SK-N-SH (cell line): ENCODE data around the gene PELI3. TPM values are rescaled to one million over a fixed set of nuclear protein-coding genes. Genes with fewer than 3 reads are reported as not detected.

Experiments
- CTCF ChIA-PET: fragments of 300-600, 350-600 bp; formaldehyde crosslinking; extraction: SDS; loops from one replicate; lab custom pipeline; 2021; lab: Yijun Ruan, JAX
- POLR2A ChIA-PET: fragments of 350-600 bp; sonication (Branson Sonifier 250); formaldehyde crosslinking; extraction: SDS; loops from one replicate; lab custom pipeline; 2020; ENCODE audit warnings: antibody characterized with exemption, inconsistent platforms; lab: Yijun Ruan, JAX
- DNase-seq: peaks from one replicate; pipeline ENCODE4 v3.0.0; 2012
- H2AFZ ChIP-seq: fragments of 200-600 bp; sonication (generic); 2 replicates; pipeline ENCODE4 v1.8.1; 2016; ENCODE audit warnings: antibody characterized with exemption, mild to moderate bottlenecking, low read depth
- H3F3A ChIP-seq: fragments of 200-600 bp; sonication (generic); replicated peaks from 2 replicates; pipeline ENCODE3; 2016; ENCODE audit warnings: antibody characterized with exemption, mild to moderate bottlenecking; ENCODE audit not compliant: insufficient read depth
- H3K27ac ChIP-seq, 2 experiments: fragments of 200-500 bp in 1 of 2; fragments of 200-600 bp in 1 of 2; sonication (Bioruptor generic) in 1 of 2; sonication (generic), shearing (Covaris generic) in 1 of 2; 2 replicates each; pipeline versions ENCODE4 v1.5.1 to v1.6.1; 2014 to 2016; ENCODE audit warnings: low read depth in 2 of 2, inconsistent platforms in 1 of 2, low read length in 1 of 2, mild to moderate bottlenecking in 1 of 2, mixed read lengths in 1 of 2
- H3K27me3 ChIP-seq: fragments of 200-600 bp; sonication (generic), shearing (Covaris generic); 2 replicates; pipeline ENCODE4 v1.6.1; 2016; ENCODE audit warnings: mixed run types; ENCODE audit not compliant: insufficient read depth
- H3K36me3 ChIP-seq, 2 experiments: fragments of 200-500 bp in 1 of 2; fragments of 200-600 bp in 1 of 2; sonication (Bioruptor generic) in 1 of 2; sonication (generic) in 1 of 2; replicated peaks in 1 of 2; 2 replicates each; pipeline versions ENCODE3 to v1.5.1; 2014 to 2016; ENCODE audit warnings: low read length in 1 of 2, mild to moderate bottlenecking in 1 of 2; ENCODE audit not compliant: insufficient read depth in 2 of 2, control insufficient read depth in 1 of 2
- H3K4me1 ChIP-seq, 2 experiments: fragments of 200-500 bp in 1 of 2; fragments of 200-600 bp in 1 of 2; sonication (Bioruptor generic) in 1 of 2; sonication (generic), shearing (Covaris generic) in 1 of 2; 2 replicates each; pipeline versions ENCODE4 v1.5.1 to v1.6.1; 2014 to 2016; ENCODE audit warnings: low read depth in 1 of 2, low read length in 1 of 2, mixed run types in 1 of 2; ENCODE audit not compliant: insufficient read depth in 2 of 2, control insufficient read depth in 1 of 2
- H3K4me2 ChIP-seq: fragments of 200-600 bp; sonication (generic), shearing (Covaris generic); 2 replicates; pipeline ENCODE4 v1.6.1; 2017; ENCODE audit warnings: mixed run types
- H3K4me3 ChIP-seq, 2 experiments: fragments of 200-500 bp in 1 of 2; fragments of 200-600 bp in 1 of 2; sonication (Bioruptor generic) in 1 of 2; sonication (generic), shearing (Covaris generic) in 1 of 2; 2 replicates each; pipeline versions ENCODE4 v1.5.1 to v1.8.1; 2014 to 2016; ENCODE audit warnings: low read depth in 2 of 2, inconsistent platforms in 1 of 2, low read length in 1 of 2, mild to moderate bottlenecking in 1 of 2, mixed read lengths in 1 of 2, moderate library complexity in 1 of 2
- H3K79me2 ChIP-seq: fragments of 200-600 bp; sonication (generic); 2 replicates; pipeline ENCODE4 v1.8.1; 2017; ENCODE audit warnings: mild to moderate bottlenecking; ENCODE audit not compliant: insufficient read depth
- H3K9ac ChIP-seq: fragments of 200-600 bp; sonication (generic); 2 replicates; pipeline ENCODE4 v1.6.1; 2017; ENCODE audit warnings: mixed run types
- H3K9me2 ChIP-seq: fragments of 200-600 bp; sonication (generic); 2 replicates; pipeline ENCODE4 v1.6.1; 2017; ENCODE audit warnings: mixed run types
- H3K9me3 ChIP-seq: fragments of 200-600 bp; sonication (generic); 2 replicates; pipeline ENCODE4 v1.6.1; 2017; ENCODE audit warnings: mixed run types, mild to moderate bottlenecking, moderate library complexity
- H4K20me1 ChIP-seq: fragments of 200-600 bp; sonication (generic); 2 replicates; pipeline ENCODE4 v1.6.1; 2017; ENCODE audit warnings: mild to moderate bottlenecking, mixed run types; ENCODE audit not compliant: insufficient read depth
- ELF1 ChIP-seq: IDR thresholded peaks from 2 replicates; pipeline ENCODE4 v1.4.0; 2012
- EP300 ChIP-seq, 2 experiments: IDR thresholded peaks; 2 replicates each; pipeline versions ENCODE4 v1.4.0 to v1.6.1; 2012; ENCODE audit warnings: borderline replicate concordance in 1 of 2, low read depth in 1 of 2, low read length in 1 of 2
- EZH2phosphoT487 ChIP-seq: fragments of 200-600 bp; sonication (generic); IDR thresholded peaks from 2 replicates; pipeline ENCODE4 v1.6.1; 2017; ENCODE audit warnings: low read depth, mixed run types, mild to moderate bottlenecking, antibody characterized with exemption, moderate library complexity, borderline replicate concordance
- FOSL2 ChIP-seq: IDR thresholded peaks from 2 replicates; pipeline ENCODE4 v1.4.0; 2012; ENCODE audit warnings: low read depth, mild to moderate bottlenecking, moderate library complexity, borderline replicate concordance
- GABPA ChIP-seq: IDR thresholded peaks from 2 replicates; pipeline ENCODE4 v1.4.0; 2012; ENCODE audit warnings: low read depth, mild to moderate bottlenecking
- GATA2 ChIP-seq: sonication (generic); formaldehyde crosslinking; IDR thresholded peaks from 2 replicates; pipeline ENCODE4 v1.5.0; 2020; ENCODE audit warnings: mild to moderate bottlenecking, missing genetic modification reagents
- MXI1 ChIP-seq: IDR thresholded peaks from 2 replicates; pipeline ENCODE4 v1.6.1; 2012; ENCODE audit warnings: mild to moderate bottlenecking, low read depth, low read length, improper control_type of control experiment
- NFIC ChIP-seq: IDR thresholded peaks from 2 replicates; pipeline ENCODE4 v1.4.0; 2012; ENCODE audit warnings: borderline replicate concordance
- POLR2AphosphoS5 ChIP-seq: IDR thresholded peaks from 2 replicates; pipeline ENCODE4 v1.6.1; 2012; ENCODE audit warnings: low read depth, low read length
- RCOR1 ChIP-seq: fragments of 150-350 bp; IDR thresholded peaks from 2 replicates; pipeline ENCODE4 v1.6.1; 2017; ENCODE audit warnings: antibody characterized with exemption, low read length
- RFX5 ChIP-seq: IDR thresholded peaks from 2 replicates; pipeline ENCODE4 v1.6.1; 2012; ENCODE audit warnings: mild to moderate bottlenecking, improper control_type of control experiment, low read length
- RXRA ChIP-seq: IDR thresholded peaks from 2 replicates; pipeline ENCODE4 v1.4.0; 2012; ENCODE audit warnings: low read depth, mild to moderate bottlenecking, borderline replicate concordance
- SMC3 ChIP-seq: IDR thresholded peaks from 2 replicates; pipeline ENCODE4 v1.6.1; 2012; ENCODE audit warnings: low read depth, low read length, improper control_type of control experiment
- TAF1 ChIP-seq: IDR thresholded peaks from 2 replicates; pipeline ENCODE4 v1.6.1; 2012; ENCODE audit warnings: low read depth, mild to moderate bottlenecking, low read length, moderate library complexity, borderline replicate concordance
- USF1 ChIP-seq: IDR thresholded peaks from 2 replicates; pipeline ENCODE4 v1.4.0; 2012; ENCODE audit warnings: low read depth, borderline replicate concordance
- YY1 ChIP-seq: IDR thresholded peaks from 2 replicates; pipeline ENCODE4 v1.4.0; 2012; ENCODE audit warnings: low read depth, mild to moderate bottlenecking
- WGBS: methylation state at CpG from one replicate; pipeline ENCODE4 v1.1.6; 2017; ENCODE audit warnings: low lambda C conversion rate; 5-methylcytosine and 5-hydroxymethylcytosine counted together
- polyA plus RNA-seq, 3 experiments: library from polyadenylated mRNA; depleted of rRNA; stranded (reverse); fragments of >200 nt; gene quantifications; 2 replicates each; pipeline ENCODE4 v1.2.3, GENCODE V29; 2012
- TF ChIP-seq, protein P1 (sequence below): IDR thresholded peaks from 2 replicates; pipeline ENCODE4 v1.4.0; 2012; ENCODE audit warnings: low read depth, borderline replicate concordance
- TF ChIP-seq, protein P2 (sequence below): IDR thresholded peaks from 2 replicates; pipeline ENCODE4; 2012
- TF ChIP-seq, protein P3 (sequence below): fragments of 150-350 bp; IDR thresholded peaks from 2 replicates; pipeline ENCODE4 v1.6.1; 2016; ENCODE audit warnings: mild to moderate bottlenecking, low read depth, low read length

The PELI3 gene
- polyA plus RNA-seq, 1 of the 3 experiments (the other 2 are of a cell fraction): 7.0 TPM

DNA sequence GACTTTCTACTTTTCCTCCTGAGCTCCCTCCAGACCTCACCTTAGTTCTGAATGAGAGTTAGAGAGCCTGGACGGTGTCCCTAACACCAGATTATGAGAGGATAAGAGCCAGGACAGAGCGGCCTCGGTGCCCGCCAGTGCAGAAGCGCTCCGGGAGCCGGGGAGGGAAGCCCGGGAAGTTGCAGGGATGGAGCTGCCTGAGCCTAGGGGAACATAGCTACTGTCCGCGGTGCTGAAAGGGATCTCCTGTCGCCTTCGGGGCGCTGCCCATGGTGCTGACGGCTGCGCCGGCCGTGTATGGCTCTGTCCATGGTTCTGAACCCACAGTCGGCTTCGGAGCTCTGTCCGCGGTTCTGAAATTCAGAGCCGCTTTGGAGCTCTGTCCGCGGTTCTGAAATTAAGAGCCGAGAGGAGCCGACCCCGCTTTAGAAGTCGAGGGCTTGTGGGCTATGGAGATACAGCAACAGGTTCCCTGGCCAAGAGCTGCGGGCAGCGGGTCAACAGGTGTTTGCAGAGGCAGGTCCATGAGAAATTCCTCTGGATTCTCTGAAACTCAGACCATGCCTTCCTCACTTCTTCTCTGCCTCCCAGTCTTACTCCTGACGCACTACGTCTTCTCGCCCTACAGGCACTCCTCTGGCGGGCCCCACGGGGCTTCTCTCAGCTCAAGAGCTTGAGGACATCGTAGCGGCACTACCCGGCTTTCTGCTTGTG is 45.1 kb upstream of the PELI3 start (continued):
- TF ChIP-seq, protein P1, sequence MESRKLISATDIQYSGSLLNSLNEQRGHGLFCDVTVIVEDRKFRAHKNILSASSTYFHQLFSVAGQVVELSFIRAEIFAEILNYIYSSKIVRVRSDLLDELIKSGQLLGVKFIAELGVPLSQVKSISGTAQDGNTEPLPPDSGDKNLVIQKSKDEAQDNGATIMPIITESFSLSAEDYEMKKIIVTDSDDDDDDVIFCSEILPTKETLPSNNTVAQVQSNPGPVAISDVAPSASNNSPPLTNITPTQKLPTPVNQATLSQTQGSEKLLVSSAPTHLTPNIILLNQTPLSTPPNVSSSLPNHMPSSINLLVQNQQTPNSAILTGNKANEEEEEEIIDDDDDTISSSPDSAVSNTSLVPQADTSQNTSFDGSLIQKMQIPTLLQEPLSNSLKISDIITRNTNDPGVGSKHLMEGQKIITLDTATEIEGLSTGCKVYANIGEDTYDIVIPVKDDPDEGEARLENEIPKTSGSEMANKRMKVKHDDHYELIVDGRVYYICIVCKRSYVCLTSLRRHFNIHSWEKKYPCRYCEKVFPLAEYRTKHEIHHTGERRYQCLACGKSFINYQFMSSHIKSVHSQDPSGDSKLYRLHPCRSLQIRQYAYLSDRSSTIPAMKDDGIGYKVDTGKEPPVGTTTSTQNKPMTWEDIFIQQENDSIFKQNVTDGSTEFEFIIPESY: no peak
- TF ChIP-seq NFIC: no peak
- no peak for TF ChIP-seq EP300 (IDR thresholded peaks at IDR 0.05; ENCODE audit: borderline replicate concordance in 1 of 2, low read depth in 1 of 2, low read length in 1 of 2)

GRCh38 chr11:66426314-66426713 is 40.4 kb upstream of the PELI3 start:
- Histone ChIP-seq H3K79me2 (no peaks in the 10 kb centered on the region), H3K4me2 (no peak overlapping the region), H3F3A (peaks cover 10% of the 10 kb centered on the region), H3K9ac (no peak overlapping the region), H3K9me3 (no peaks in the 10 kb centered on the region), H3K4me3 (no peak overlapping the region), H3K27ac (no peak overlapping the region), H3K9me2 (no peaks in the 10 kb centered on the region), H4K20me1 (peaks cover 8% of the 10 kb centered on the region), H2AFZ (no peak overlapping the region), H3K27me3 (0 out of 2 replicates have a peak, but pooled peaks cover under 1% of the 10 kb centered on the region), H3K36me3 (no peaks in the 10 kb centered on the region), H3K4me1 (peaks cover 0 to 3% of the 10 kb centered on the region in 2 experiments; a peak in 1 of 4 replicates)
- TF ChIP-seq FOSL2 (no peak), GATA2 (no peak), YY1 (no peak), RXRA (no peak), TAF1 (no peak), MXI1 (no peak), GABPA (no peak)
- ChIA-PET CTCF (interaction anchor here (22.6 kb wide), 1 partner anchor 12 kb away, joined by 617 read pairs; the partner anchor contains the start of gene NPAS4), POLR2A (no interaction called here)
- DNase-seq: no peak
- WGBS: 79% methylated on average over 7 of the region's 23 CpGs

DNA sequence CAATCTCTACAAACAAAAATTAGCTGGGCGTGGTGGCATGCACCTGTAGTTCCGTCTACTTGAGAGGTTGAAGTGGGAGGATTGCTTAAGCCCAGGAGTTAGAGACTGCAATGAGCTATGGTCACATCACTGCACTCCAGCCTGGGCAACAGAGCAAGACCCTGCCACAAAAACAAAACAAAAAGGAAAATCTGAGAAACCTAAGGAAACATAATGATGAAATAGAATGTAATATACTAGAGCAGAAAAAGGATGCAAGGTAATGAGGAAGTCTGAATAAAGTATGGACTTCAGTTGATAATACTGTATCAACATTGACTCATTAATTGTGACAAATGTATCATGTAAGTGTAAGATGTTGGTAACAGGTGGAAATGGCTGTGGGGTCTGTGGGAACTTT is 37.8 kb upstream of the PELI3 start:
- Histone ChIP-seq H3K9me3 (no peaks in the 10 kb centered on the region), H3K9ac (no peak overlapping the region), H3K27ac (no peak overlapping the region), H3K36me3 (no peaks in the 10 kb centered on the region), H3K27me3 (no peaks in the 10 kb centered on the region), H3K4me3 (no peak overlapping the region), H3K9me2 (no peaks in the 10 kb centered on the region), H4K20me1 (no peaks in the 10 kb centered on the region), H2AFZ (no peak overlapping the region), H3K4me1 (no peaks in the 10 kb centered on the region), H3K4me2 (no peak overlapping the region), H3F3A (peaks cover 4% of the 10 kb centered on the region), H3K79me2 (no peaks in the 10 kb centered on the region)
- POLR2A ChIA-PET: no interaction called here
- WGBS: 35% methylated on average over 2 of the region's 2 CpGs
- CTCF ChIA-PET: interaction anchor here (0.7 to 22.6 kb wide), 8 partner anchors 8 to 48 kb away, joined by 3 to 617 read pairs (median 8); partner anchors contain the start of genes MRPL11 and NPAS4
- DNase-seq: no peak
- TF ChIP-seq ELF1: no peak
- TF ChIP-seq USF1: no peak
- TF ChIP-seq, protein P2, sequence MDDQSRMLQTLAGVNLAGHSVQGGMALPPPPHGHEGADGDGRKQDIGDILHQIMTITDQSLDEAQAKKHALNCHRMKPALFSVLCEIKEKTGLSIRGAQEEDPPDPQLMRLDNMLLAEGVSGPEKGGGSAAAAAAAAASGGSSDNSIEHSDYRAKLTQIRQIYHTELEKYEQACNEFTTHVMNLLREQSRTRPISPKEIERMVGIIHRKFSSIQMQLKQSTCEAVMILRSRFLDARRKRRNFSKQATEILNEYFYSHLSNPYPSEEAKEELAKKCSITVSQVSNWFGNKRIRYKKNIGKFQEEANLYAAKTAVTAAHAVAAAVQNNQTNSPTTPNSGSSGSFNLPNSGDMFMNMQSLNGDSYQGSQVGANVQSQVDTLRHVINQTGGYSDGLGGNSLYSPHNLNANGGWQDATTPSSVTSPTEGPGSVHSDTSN: no peak
- TF ChIP-seq TAF1: no peak
- TF ChIP-seq RCOR1: no peak
- TF ChIP-seq EZH2phosphoT487: no peak
- no peak for TF ChIP-seq SMC3
- TF ChIP-seq POLR2AphosphoS5: no peak
- no peak for TF ChIP-seq RFX5
- TF ChIP-seq, protein P3, sequence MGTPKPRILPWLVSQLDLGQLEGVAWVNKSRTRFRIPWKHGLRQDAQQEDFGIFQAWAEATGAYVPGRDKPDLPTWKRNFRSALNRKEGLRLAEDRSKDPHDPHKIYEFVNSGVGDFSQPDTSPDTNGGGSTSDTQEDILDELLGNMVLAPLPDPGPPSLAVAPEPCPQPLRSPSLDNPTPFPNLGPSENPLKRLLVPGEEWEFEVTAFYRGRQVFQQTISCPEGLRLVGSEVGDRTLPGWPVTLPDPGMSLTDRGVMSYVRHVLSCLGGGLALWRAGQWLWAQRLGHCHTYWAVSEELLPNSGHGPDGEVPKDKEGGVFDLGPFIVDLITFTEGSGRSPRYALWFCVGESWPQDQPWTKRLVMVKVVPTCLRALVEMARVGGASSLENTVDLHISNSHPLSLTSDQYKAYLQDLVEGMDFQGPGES: no peak
